ENCODE measurements around the gene ACTR10.
"Not testable (repeated sequence)": the region's sequence is repeated elsewhere in the genome, so short reads cannot be mapped to it uniquely, and the experiment has no call there.

The ACTR10 gene

DNA sequence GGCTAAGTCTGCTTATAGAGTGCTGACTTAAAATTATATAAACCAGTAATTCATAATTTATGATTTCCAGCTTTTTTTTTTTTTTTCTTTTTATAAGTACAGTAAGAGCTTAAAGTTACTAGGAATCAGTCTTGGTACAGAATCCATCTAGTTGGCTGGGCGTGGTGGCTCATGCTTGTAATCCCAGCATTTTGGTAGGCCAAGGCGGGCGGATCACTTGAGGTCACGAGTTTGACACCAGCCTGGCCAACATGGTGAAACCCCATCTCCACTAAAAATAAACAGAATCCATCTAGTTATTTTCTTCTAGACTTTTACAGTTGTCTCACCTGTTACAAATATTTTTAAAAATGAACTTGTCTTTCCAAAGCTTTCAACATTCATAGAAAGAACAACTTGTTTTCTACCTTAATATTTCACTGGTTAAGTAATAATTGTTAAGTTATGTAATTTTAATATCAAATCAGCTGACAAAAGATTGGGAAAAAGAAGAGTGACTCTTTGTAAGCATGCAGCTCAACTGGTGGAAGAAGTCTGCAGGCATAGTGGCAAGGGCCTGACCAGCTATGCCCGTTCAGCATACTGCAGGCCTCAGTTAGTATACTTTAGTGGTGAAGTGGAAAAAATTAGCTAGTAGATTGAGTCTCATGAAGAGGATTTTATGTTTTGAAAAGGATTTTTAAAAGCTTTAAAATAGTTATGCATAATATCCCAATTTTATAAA is 27.3 kb downstream of the ACTR10 start:
- no peak for DNase-seq

DNA sequence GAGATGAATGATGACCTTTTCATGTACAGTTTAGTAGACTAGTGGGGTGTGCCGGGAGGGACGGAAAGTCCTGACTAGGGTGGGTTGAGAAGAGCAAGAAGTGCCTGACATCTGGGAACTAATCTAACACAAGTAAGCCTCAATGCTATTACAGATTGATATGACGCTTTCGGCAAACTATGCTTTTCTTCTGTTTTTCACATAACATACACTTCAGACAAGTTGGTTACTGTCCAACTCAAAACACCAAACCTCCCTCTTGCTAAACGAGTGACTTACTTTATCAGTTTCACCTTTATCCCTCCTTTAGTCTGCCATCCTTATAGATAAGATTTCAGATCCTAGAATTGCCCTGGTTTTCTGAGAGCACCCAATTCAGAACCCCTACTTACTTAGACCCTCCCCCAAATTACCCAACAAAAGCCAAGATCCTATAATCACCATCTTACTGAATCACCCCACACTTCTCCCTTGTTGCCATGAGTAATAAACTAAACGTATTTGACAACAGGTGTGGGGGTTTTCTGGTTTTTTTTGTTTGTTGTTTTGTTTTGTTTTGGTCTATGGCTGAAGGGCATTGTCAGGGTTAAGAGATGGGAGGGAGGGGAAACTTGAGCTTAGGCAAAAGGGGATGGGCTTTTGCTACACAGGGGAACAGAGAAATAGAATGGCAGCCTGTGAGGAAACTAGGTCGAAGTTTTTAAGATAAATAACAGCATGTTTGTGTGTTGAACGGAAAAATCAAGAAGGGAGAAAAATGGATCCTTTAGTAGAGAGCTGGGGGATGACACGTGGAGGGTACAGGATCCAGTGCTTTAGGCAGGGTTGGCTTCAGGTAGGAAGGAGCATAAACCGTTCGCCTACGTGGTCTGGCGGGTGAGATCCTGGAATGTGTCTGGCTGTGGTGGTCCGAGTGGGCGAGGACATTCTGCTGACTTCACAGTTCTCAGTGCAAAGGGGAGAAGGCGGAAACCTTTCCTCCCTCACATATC is 38.6 kb downstream of the ACTR10 start:
- DNase-seq: no peak

GRCh38 chr14:58239244-58240195 is 39.6 kb downstream of the ACTR10 start:
- peak; percentile 72 for DNase-seq

GRCh38 chr14:58243790-58244555 is 44.0 kb downstream of the ACTR10 start:
- DNase-seq: peak; percentile 5

DNA sequence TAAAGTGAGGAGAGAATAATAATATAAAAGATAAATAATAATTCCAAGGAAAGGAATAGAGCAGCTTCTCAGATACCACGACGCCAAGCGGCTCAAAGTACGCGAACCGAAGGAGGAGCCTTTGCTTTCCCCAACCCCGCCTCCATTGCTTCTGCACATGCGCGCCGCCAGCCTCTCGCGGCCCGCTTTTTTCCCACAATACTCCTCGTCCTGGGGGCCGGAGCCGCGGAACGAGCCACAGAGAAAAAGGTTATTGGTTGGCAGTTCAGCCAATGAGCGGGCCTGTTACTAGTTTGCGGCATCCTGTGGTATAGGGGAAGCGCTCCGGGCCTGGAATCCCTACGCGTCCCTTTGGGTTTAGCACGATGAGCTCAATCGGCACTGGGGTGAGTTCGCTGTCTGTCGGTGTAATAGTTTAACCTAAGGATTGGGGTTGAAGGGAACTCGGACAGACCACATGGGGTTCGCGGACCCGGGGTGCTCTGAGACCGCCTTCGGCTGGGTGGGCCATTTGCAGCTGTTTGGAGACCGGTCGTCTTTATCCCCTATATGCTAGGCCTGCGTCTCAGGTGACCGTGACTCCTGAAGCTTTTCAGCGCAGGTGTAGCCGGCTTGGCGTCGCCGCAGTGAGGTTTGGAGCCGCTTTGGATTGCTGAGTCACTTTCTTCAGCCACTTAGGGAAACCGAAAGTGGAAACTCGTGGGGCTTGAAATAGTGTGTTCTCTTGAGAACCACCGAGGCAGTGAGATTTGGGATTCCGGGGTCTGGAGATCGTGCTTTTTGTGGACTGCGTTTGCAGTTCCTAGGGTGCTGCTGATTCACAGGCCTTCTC is 44.8 kb downstream of the ACTR10 start, which contains the start of gene PSMA3:
Gene PSMA3 (plus strand): TSS at position 288 of the 832 bp plus-strand sequence. CDS start 78 bp downstream, at position 366.
- peak; percentile 97 for DNase-seq

GRCh38 chr14:58245562-58245961 is 45.6 kb downstream of the ACTR10 start:
- DNase-seq: no peak

- DNase-seq: no peak
Measured at GRCh38 chr14:58249611-58250010, 49.7 kb downstream of the ACTR10 start.

- no peak for DNase-seq
Measured at GRCh38 chr14:58258156-58258555, 58.2 kb downstream of the ACTR10 start.

DNA sequence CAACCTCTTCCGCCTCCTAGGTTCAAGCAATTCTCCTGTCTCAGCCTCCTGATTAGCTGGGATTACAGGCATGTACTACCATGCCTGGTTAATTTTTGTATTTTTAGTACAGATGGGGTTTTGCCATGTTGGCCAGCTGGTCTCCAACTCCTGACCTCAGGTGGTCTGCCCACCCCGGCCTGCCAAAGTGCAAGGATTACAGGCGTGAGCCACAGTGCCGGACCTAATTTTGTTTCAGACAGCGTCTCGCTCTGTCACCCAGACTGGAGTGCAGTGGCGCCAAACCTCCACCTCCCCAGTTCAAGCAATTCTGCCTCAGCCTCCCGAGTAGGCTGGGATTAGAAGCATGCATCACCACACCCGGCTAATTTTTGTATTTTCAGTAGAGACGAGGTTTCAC is 62.1 kb downstream of the ACTR10 start:
- DNase-seq: not testable (repeated sequence)

DNA sequence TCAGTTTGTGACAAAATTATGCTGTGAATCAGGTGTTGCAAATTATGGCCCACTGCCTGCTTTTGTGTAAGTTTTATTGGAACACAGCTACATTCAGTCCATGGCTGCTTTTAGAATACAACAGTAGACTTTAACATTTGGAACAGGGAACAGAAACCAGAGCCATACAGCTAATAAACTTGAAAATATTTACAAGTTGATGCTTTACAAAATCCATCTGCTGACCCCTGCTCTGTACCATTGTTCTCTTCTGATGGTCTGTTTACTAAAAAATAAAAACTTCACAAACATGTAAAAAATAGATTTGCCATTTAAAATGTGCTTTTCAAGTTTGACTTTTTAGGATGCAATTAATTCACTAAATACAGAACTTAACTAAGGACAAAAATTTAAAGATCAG is 65.5 kb downstream of the ACTR10 start:
- DNase-seq: no peak

- no peak for DNase-seq
Measured at GRCh38 chr14:58270628-58271027, 70.7 kb downstream of the ACTR10 start.

DNA sequence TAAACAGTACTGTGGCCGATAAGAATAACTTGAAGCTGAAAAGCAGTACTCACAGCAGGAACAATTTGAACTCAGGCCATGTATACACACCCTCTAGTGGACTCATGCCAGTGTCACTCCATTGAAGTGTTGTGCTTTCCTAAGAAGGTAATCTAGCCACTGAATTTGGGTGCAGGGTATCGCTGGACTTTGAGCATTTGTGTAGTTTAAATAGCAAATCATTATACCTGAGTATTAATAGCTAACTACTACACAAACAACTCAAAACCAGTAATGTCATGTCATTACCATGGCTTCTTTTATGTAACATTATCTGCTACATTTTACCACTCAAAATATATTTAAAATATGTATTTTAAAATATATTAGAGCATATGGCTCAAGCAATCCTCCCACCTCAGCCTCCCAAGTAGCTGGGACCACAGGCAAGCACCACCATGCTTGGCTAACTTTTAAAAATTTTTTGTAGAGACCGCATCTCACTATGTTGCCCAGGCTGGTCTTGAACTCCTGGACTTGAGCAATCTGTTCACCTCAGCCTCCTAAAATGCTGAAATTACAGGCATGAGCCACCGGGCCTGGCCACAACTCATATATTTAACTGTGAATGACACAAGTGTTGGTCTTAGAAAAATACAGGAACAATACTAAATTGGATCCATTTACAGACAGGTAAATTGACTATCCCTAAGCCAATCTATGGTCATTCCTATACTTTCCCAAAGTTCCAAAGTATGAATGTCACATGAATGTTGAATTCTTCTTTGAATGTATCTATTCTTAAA is 72.8 kb downstream of the ACTR10 start:
- no peak for DNase-seq

DNA sequence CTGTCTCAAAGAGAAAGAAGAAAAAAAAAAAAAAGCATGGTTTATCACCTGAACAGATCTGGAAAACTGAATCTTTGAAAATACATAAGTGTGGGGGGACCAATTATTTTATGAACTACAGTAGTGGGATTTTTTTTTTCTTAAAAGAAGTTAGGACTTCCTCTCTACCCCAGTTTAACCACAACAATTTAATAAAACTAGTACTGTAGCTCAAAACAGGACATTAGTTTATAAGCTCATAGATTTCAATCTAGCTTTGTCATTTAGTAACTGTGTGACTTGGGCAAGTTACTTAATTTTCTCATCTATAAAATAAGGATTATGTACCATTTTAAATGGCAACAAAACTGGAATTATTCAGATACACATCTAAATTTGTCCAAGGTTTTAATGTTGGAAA is 74.9 kb downstream of the ACTR10 start:
- no peak for DNase-seq

GRCh38 chr14:58275527-58276190 is 75.7 kb downstream of the ACTR10 start:
- no peak for DNase-seq

GRCh38 chr14:58276208-58276607 is 76.3 kb downstream of the ACTR10 start:
- no peak for DNase-seq

- no peak for DNase-seq
Measured at GRCh38 chr14:58278177-58278576, 78.2 kb downstream of the ACTR10 start.

- no peak for DNase-seq
Measured at GRCh38 chr14:58280954-58281787, 81.2 kb downstream of the ACTR10 start.

DNA sequence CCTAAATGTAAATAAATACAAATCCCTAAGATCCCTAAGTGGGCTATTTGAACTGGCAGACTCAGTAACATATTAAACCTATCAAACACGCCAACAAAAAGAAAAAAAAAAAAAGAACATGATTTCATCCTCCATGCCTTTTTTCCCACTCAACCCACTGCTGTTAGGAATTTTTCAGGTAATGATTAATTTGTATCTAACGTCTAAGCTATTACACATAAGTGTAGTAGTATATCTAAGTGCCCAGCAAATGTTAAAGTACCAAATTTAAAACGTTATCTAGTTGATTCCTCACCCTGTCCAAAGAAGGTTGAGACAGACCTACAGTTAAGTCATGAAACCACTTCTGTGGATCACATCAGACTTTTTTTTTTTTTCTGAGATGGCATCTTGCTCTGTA is 82.0 kb downstream of the ACTR10 start:
- DNase-seq: no peak

Data from NCI-H1105 (cell line).